Activated gamma-delta T cell treated with Interleukin-2 at 50 U/mL for 16 hours (primary cell): Measurements from ENCODE around the gene TBC1D25.

Experiments
- DNase-seq: peaks from one replicate; pipeline ENCODE4 v3.0.0-alpha.2; 2020

The TBC1D25 gene

DNA sequence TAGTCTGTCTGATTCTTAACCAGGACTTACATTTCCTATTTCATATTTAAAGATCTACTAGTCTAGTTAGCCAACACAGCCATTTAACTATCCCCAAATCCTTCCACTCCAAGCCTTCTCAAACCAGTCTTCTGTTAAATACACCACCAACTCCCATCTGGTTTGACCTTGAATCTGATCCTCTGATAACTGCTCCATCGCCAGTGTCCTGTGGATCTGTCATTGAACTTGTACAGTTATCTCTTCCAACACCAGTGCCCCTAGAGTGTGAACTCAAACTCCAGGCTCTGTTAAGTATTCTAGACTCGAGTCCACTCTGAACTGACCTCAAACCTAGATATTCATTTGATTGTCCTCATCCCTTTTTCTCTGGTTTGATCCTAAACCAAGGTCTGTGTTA, 72.2 kb downstream of the TBC1D25 start:
- DNase-seq: no peak
